Ascending aorta (tissue), 2 donors: ENCODE data around the gene JAKMIP2. TPM values are rescaled to one million over a fixed set of nuclear protein-coding genes. Genes with fewer than 3 reads are reported as not detected.
"Not testable (repeated sequence)": the region's sequence is repeated elsewhere in the genome, so short reads cannot be mapped to it uniquely, and the experiment has no call there.

Source experiments
- DNase-seq, 2 donors: peaks; one replicate each; pipeline ENCODE4 v3.0.0-alpha.2; 2019; ENCODE audit warnings: low spot score in 2 of 2
- H3K27ac ChIP-seq, 2 donors: fragments of 200-600 bp; sonication (generic); one replicate each; pipeline ENCODE4 v1.5.1; 2016 to 2017; ENCODE audit warnings: mild to moderate bottlenecking in 1 of 2
- H3K27me3 ChIP-seq: fragments of 200-600 bp; sonication (generic); one replicate; pipeline ENCODE4 v1.5.1; 2017
- H3K36me3 ChIP-seq, 2 donors: fragments of 200-600 bp; sonication (generic); one replicate each; pipeline ENCODE4 v1.5.1; 2016
- H3K4me1 ChIP-seq, 2 donors: fragments of 200-600 bp; sonication (generic); one replicate each; pipeline ENCODE4 v1.5.1; 2016 to 2017; ENCODE audit warnings: mild to moderate bottlenecking in 1 of 2
- H3K4me3 ChIP-seq, 2 donors: fragments of 200-600 bp; sonication (generic); one replicate each; pipeline ENCODE4 v1.5.1; 2016 to 2017; ENCODE audit warnings: mild to moderate bottlenecking in 1 of 2
- H3K9me3 ChIP-seq, 2 donors: fragments of 200-600 bp; sonication (generic); one replicate each; pipeline ENCODE4 v1.5.1; 2016
- CTCF ChIP-seq, 3 experiments: fragments of 200-600 bp in 2 of 3; fragments of 450-650 bp in 1 of 3; sonication (generic) in 2 of 3; IDR thresholded peaks; one replicate each; pipeline ENCODE4 v1.5.1; 2016 to 2019; ENCODE audit warnings: antibody characterized with exemption in 3 of 3, mild to moderate bottlenecking in 1 of 3, moderate library complexity in 1 of 3
- intact Hi-C: fragments of 100-400 bp; cut with DNase I; formaldehyde crosslinking; loops from one replicate; pipeline ENCODE4 v1.15.1; 2023
- total RNA-seq: library from RNA; depleted of rRNA; stranded (reverse); fragments of >200 nt; gene quantifications from one replicate; pipeline ENCODE4 v1.1.0, GENCODE V29; 2016

JAKMIP2 gene
- total RNA-seq, 1 donor from 2014 or later: not detected

GRCh38 chr5:147809830-147810666, 27.5 kb upstream of the JAKMIP2 start:
- Histone ChIP-seq H3K4me1 (no peaks in the 10 kb centered on the region), H3K4me3 (no peak overlapping the region), H3K36me3 (no peaks in the 10 kb centered on the region), H3K27ac (no peak overlapping the region), H3K27me3 (no peaks in the 10 kb centered on the region), H3K9me3 (no peaks in the 10 kb centered on the region)
- no peak for DNase-seq
- intact Hi-C loops: no loop called here
- TF ChIP-seq CTCF (IDR thresholded peaks at IDR 0.05): no peak

GRCh38 chr5:147805030-147805454, 22.5 kb upstream of the JAKMIP2 start:
- no peak for DNase-seq
- TF ChIP-seq CTCF (IDR thresholded peaks at IDR 0.05): no peak
- Histone ChIP-seq H3K27ac (no peak overlapping the region), H3K4me1 (no peaks in the 10 kb centered on the region), H3K9me3 (no peaks in the 10 kb centered on the region), H3K36me3 (no peaks in the 10 kb centered on the region), H3K27me3 (no peaks in the 10 kb centered on the region), H3K4me3 (no peak overlapping the region)
- intact Hi-C loops: no loop called here

GRCh38 chr5:147804334-147804733, 21.8 kb upstream of the JAKMIP2 start:
- Histone ChIP-seq H3K27ac (no peak overlapping the region), H3K4me3 (no peak overlapping the region), H3K27me3 (no peaks in the 10 kb centered on the region), H3K9me3 (no peaks in the 10 kb centered on the region), H3K4me1 (no peaks in the 10 kb centered on the region), H3K36me3 (no peaks in the 10 kb centered on the region)
- intact Hi-C loops: no loop called here
- no peak for DNase-seq
- no peak for TF ChIP-seq CTCF (IDR thresholded peaks at IDR 0.05)

- no peak overlapping the region for H3K4me3 ChIP-seq
- H3K27me3 ChIP-seq: no peaks in the 10 kb centered on the region
- no peaks in the 10 kb centered on the region for H3K9me3 ChIP-seq
- TF ChIP-seq CTCF (IDR thresholded peaks at IDR 0.05): no peak
- no peaks in the 10 kb centered on the region for H3K4me1 ChIP-seq
- intact Hi-C loops: no loop called here
- H3K36me3 ChIP-seq: no peaks in the 10 kb centered on the region
- no peak for DNase-seq
- H3K27ac ChIP-seq: no peak overlapping the region
Measured at GRCh38 chr5:147803926-147804325, 21.4 kb upstream of the JAKMIP2 start.

GRCh38 chr5:147803161-147803560, 20.6 kb upstream of the JAKMIP2 start:
- H3K27me3 ChIP-seq, H3K4me3 ChIP-seq, H3K27ac ChIP-seq, H3K9me3 ChIP-seq, H3K4me1 ChIP-seq, DNase-seq, H3K36me3 ChIP-seq, intact Hi-C loops: not testable (repeated sequence)

GRCh38 chr5:147801461-147801860, 18.9 kb upstream of the JAKMIP2 start:
- H3K27me3 ChIP-seq: no peaks in the 10 kb centered on the region
- no peak for TF ChIP-seq CTCF (IDR thresholded peaks at IDR 0.05)
- H3K27ac ChIP-seq: no peak overlapping the region
- intact Hi-C loops: no loop called here
- H3K4me1 ChIP-seq: no peaks in the 10 kb centered on the region
- no peak for DNase-seq
- H3K36me3 ChIP-seq: no peaks in the 10 kb centered on the region
- no peak overlapping the region for H3K4me3 ChIP-seq
- H3K9me3 ChIP-seq: no peaks in the 10 kb centered on the region
